GM19043 (cell line): ENCODE measurements around the gene RHOT2.
"Not testable (repeated sequence)": the region's sequence is repeated elsewhere in the genome, so short reads cannot be mapped to it uniquely, and the experiment has no call there.

Experiments used
- ATAC-seq: cut with Tn5 transposase; IDR thresholded peaks from one replicate; pipeline ENCODE4 v1.9.1; 2021; ENCODE audit warnings: low read depth; ENCODE audit not compliant: unreplicated experiment

Gene RHOT2

GRCh38 chr16:711084-711483, 43.2 kb downstream of the RHOT2 start:
- ATAC-seq, result no peak

- no peak for ATAC-seq
Observed at GRCh38 chr16:711548-712320, 43.8 kb downstream of the RHOT2 start.

- ATAC-seq, result not testable (repeated sequence)
Observed at GRCh38 chr16:712740-713250, 44.9 kb downstream of the RHOT2 start.

- ATAC-seq, result no peak
Observed at GRCh38 chr16:714079-714478, 46.1 kb downstream of the RHOT2 start.

- peak; percentile 60 for ATAC-seq
Observed at GRCh38 chr16:714558-715476, 46.9 kb downstream of the RHOT2 start, which contains the start of gene METRN. Gene METRN, plus strand, starts transcription at chr16:715118. Its CDS starts 172 bp downstream, at chr16:715290.

GRCh38 chr16:715477-716199, 47.7 kb downstream of the RHOT2 start:
- ATAC-seq, result no peak

GRCh38 chr16:716200-716568, 48.3 kb downstream of the RHOT2 start:
- ATAC-seq, result no peak

GRCh38 chr16:716768-717325, 48.9 kb downstream of the RHOT2 start:
- no peak for ATAC-seq

- no peak for ATAC-seq
Observed at GRCh38 chr16:717450-718245, 49.7 kb downstream of the RHOT2 start.

GRCh38 chr16:718389-718788, 50.5 kb downstream of the RHOT2 start:
- ATAC-seq, result no peak

- no peak for ATAC-seq
Observed at GRCh38 chr16:718922-719321, 51.0 kb downstream of the RHOT2 start.

- no peak for ATAC-seq
Observed at GRCh38 chr16:719815-720446, 52.0 kb downstream of the RHOT2 start.

GRCh38 chr16:720447-720989, 52.6 kb downstream of the RHOT2 start:
- no peak for ATAC-seq

GRCh38 chr16:720990-721764, 53.2 kb downstream of the RHOT2 start, which contains the start of gene ANTKMT:
Gene ANTKMT, plus strand, starts transcription at chr16:721146. Its CDS starts 129 bp downstream, at chr16:721275.
- ATAC-seq, result no peak

GRCh38 chr16:721765-722540, 54.0 kb downstream of the RHOT2 start:
- ATAC-seq, result no peak

GRCh38 chr16:722835-723633, 55.1 kb downstream of the RHOT2 start:
- ATAC-seq, result no peak
